ENCODE measurements around the gene LIN52.

- no peak for TF ChIP-seq EZH2 (IDR thresholded peaks at IDR 0.05)
- no peak for TF ChIP-seq CTCF (IDR thresholded peaks at IDR 0.05)
- TF ChIP-seq EZH2phosphoT487 (IDR thresholded peaks at IDR 0.05): no peak
Measured at GRCh38 chr14:74195623-74196022, 110.9 kb downstream of the LIN52 start.

Measured in neural progenitor cell (in vitro differentiated cells).